HepG2 (cell line): ENCODE results near the gene KATNAL2. TPM values are rescaled to one million over a fixed set of nuclear protein-coding genes. Genes with fewer than 3 reads are reported as not detected.

Experiments used
- ATAC-seq: fragments of 200-7000 bp; cut with Tn5 transposase; 3 replicates; pipeline ENCODE4 v1.9.1; 2020; ENCODE audit warnings: mild to moderate bottlenecking, moderate library complexity
- BruUV-seq: library from RNA; stranded (reverse); fragments of 400-500 nt; replicated peaks from 2 replicates; lab custom pipeline; 2021; lab: Mats Ljungman, UMichigan
- CTCF ChIA-PET: fragments of 300-600 bp; formaldehyde crosslinking; extraction: SDS; loops from one replicate; lab custom pipeline; 2021; ENCODE audit warnings: low total read pairs, inconsistent platforms, low intra/inter-chr PET ratio; lab: Yijun Ruan, JAX
- POLR2A ChIA-PET: fragments of 350-600 bp; sonication (Branson Sonifier 250); formaldehyde crosslinking; loops from one replicate; lab custom pipeline; 2020; ENCODE audit warnings: antibody characterized with exemption, inconsistent platforms; lab: Yijun Ruan, JAX
- DNase-seq: peaks from one replicate; pipeline ENCODE4 v3.0.0-alpha.2; 2015; ENCODE audit warnings: low spot score
- FAIRE-seq: peaks from 3 replicates; lab custom pipeline; 2011; peaks lifted over from hg19 to GRCh38; lab: Jason Lieb, UNC
- H2AFZ ChIP-seq: one replicate; pipeline ENCODE4 v1.6.1; 2011; ENCODE audit warnings: low read length, inconsistent platforms
- H3K27ac ChIP-seq: fragments of 300-600 bp; 3 replicates; pipeline ENCODE4 v1.8.0; 2011; ENCODE audit warnings: mixed run types, mild to moderate bottlenecking, mixed read lengths, low read length, inconsistent platforms; ENCODE audit not compliant: insufficient read depth; ENCODE audit errors: extremely low read length
- H3K27me3 ChIP-seq, 2 experiments: fragments of 200-600 bp in 1 of 2; 2 replicates in 1 of 2; 3 replicates in 1 of 2; pipeline versions ENCODE4 v1.6.0 to v1.8.0; 2011; ENCODE audit warnings: low read length in 2 of 2, mild to moderate bottlenecking in 2 of 2, moderate library complexity in 2 of 2, inconsistent platforms in 1 of 2; ENCODE audit not compliant: insufficient read depth in 2 of 2, control insufficient read depth in 1 of 2
- H3K36me3 ChIP-seq, 2 experiments: fragments of 200-600 bp in 1 of 2; replicated peaks in 1 of 2; 2 replicates in 1 of 2; 3 replicates in 1 of 2; pipeline versions ENCODE4 v1.5.1 to v1.8.0; 2011; ENCODE audit warnings: low read length in 2 of 2, inconsistent platforms in 1 of 2; ENCODE audit not compliant: insufficient read depth in 2 of 2, control insufficient read depth in 1 of 2
- H3K4me1 ChIP-seq: 2 replicates; pipeline ENCODE4 v1.5.1; 2012; ENCODE audit warnings: low read length, inconsistent platforms; ENCODE audit not compliant: insufficient read depth
- H3K4me2 ChIP-seq: 2 replicates; pipeline ENCODE4 v1.6.0; 2011; ENCODE audit warnings: low read depth, low read length, inconsistent platforms
- H3K4me3 ChIP-seq, 3 experiments: fragments of 200-600 bp in 1 of 3; sonication (generic), shearing (Covaris generic) in 1 of 3; replicated peaks in 1 of 3; 2 replicates each; pipeline ENCODE4 v1.5.1; 2011 to 2016; ENCODE audit warnings: low read length in 3 of 3, inconsistent platforms in 2 of 3, low read depth in 2 of 3, mild to moderate bottlenecking in 2 of 3, control low read depth in 1 of 3, mixed read lengths in 1 of 3; ENCODE audit not compliant: insufficient read depth in 1 of 3
- H3K79me2 ChIP-seq: one replicate; pipeline ENCODE4 v1.6.1; 2011; ENCODE audit warnings: low read length, inconsistent platforms; ENCODE audit not compliant: insufficient read depth
- H3K9ac ChIP-seq: 2 replicates; pipeline ENCODE4 v1.6.0; 2011; ENCODE audit warnings: mild to moderate bottlenecking, low read depth, low read length, inconsistent platforms; ENCODE audit not compliant: insufficient read depth
- H3K9me3 ChIP-seq: 2 replicates; pipeline ENCODE4 v1.5.1; 2012; ENCODE audit warnings: mild to moderate bottlenecking, low read length
- H4K20me1 ChIP-seq: 2 replicates; pipeline ENCODE4 v1.6.0; 2011; ENCODE audit warnings: inconsistent platforms, mild to moderate bottlenecking, low read length, moderate library complexity; ENCODE audit not compliant: insufficient read depth
- CEBPB ChIP-seq: IDR thresholded peaks from 2 replicates; pipeline ENCODE4 v1.6.1; 2011; ENCODE audit warnings: low read depth, low read length, improper control_type of control experiment, borderline replicate concordance
- CEBPG ChIP-seq: IDR thresholded peaks from 2 replicates; pipeline ENCODE4 v1.6.1; 2016
- HNRNPK ChIP-seq: fragments of 200-400 bp; formaldehyde crosslinking; IDR thresholded peaks from 2 replicates; pipeline ENCODE4 v1.6.1; 2018; ENCODE audit warnings: low read length, low read depth, moderate library complexity, mild to moderate bottlenecking; ENCODE audit not compliant: poor library complexity, severe bottlenecking
- PHB2 ChIP-seq: fragments of 450-650 bp; IDR thresholded peaks from 2 replicates; pipeline ENCODE4 v1.6.1; 2018; ENCODE audit not compliant: partially characterized antibody
- POLR2G ChIP-seq: fragments of 200-400 bp; formaldehyde crosslinking; IDR thresholded peaks from 2 replicates; pipeline ENCODE4 v1.6.1; 2018; ENCODE audit warnings: mild to moderate bottlenecking, low read depth, low read length, moderate library complexity
- TSC22D2 ChIP-seq: sonication (generic); formaldehyde crosslinking; IDR thresholded peaks from 2 replicates; pipeline ENCODE4 v1.5.1; 2020; ENCODE audit warnings: missing genetic modification reagents, mild to moderate bottlenecking, borderline replicate concordance
- ZKSCAN8 ChIP-seq: IDR thresholded peaks from 2 replicates; pipeline ENCODE4 v1.6.1; 2016; ENCODE audit warnings: borderline replicate concordance, missing genetic modification reagents, missing compliant biosample characterization
- ZNF207 ChIP-seq: fragments of 450-650 bp; IDR thresholded peaks from 2 replicates; pipeline ENCODE4 v1.6.1; 2016; ENCODE audit warnings: antibody characterized with exemption, borderline replicate concordance
- ZNF232 ChIP-seq: sonication (generic); formaldehyde crosslinking; IDR thresholded peaks from 2 replicates; pipeline ENCODE4 v1.4.0; 2020; ENCODE audit warnings: missing genetic modification reagents, borderline replicate concordance
- ZNF33A ChIP-seq: sonication (generic); formaldehyde crosslinking; IDR thresholded peaks from 2 replicates; pipeline ENCODE4 v1.5.1; 2020; ENCODE audit warnings: missing genetic modification reagents, mild to moderate bottlenecking, moderate library complexity, borderline replicate concordance
- ZNF607 ChIP-seq: sonication (generic); formaldehyde crosslinking; IDR thresholded peaks from 2 replicates; pipeline ENCODE4 v1.5.1; 2020; ENCODE audit warnings: missing genetic modification reagents, mild to moderate bottlenecking, borderline replicate concordance
- WGBS: methylation state at CpG from one replicate; pipeline ENCODE4 v1.1.6; 2017; ENCODE audit warnings: low lambda C conversion rate; 5-methylcytosine and 5-hydroxymethylcytosine counted together
- in situ Hi-C: cut with HindIII; loops from 2 replicates; pipeline ENCODE4 v1.10.0; 2017; ENCODE audit warnings: low pct_unique_long_range_greater_than_20kb; ENCODE audit not compliant: extremely low pct_ligation_motif_present
- intact Hi-C: fragments of 100-400 bp; cut with micrococcal nuclease; formaldehyde crosslinking; loops from one replicate; pipeline ENCODE4 v1.10.0; 2022; ENCODE audit not compliant: unreplicated experiment
- polyA plus RNA-seq, 8 experiments: library from polyadenylated mRNA; depleted of rRNA in 3 of 8; stranded (reverse) in 7 of 8; unstranded in 1 of 8; fragments of >200 nt; fragmentation: Illumina TruSeq in 4 of 8; extraction: Trizol in 4 of 8; gene quantifications; 2 replicates each; pipeline versions ENCODE4 v1.2.1 to v1.2.3, GENCODE V29; 2011 to 2016; ENCODE audit warnings: low read depth in 4 of 8, missing spikeins in 1 of 8, mixed read lengths in 1 of 8; ENCODE audit not compliant: insufficient read depth in 1 of 8
- total RNA-seq, 5 experiments: library from RNA; depleted of rRNA; stranded (reverse); fragments of >200 nt; fragmentation: Illumina TruSeq; extraction: Trizol; gene quantifications; 2 replicates each; pipeline ENCODE4 v1.2.3, GENCODE V29; 2016; ENCODE audit warnings: low read depth in 1 of 5
- TF ChIP-seq, protein P1 (sequence below): sonication (generic); formaldehyde crosslinking; IDR thresholded peaks from 2 replicates; pipeline ENCODE4 v1.8.1; 2023; ENCODE audit warnings: missing genetic modification reagents, mild to moderate bottlenecking, borderline replicate concordance
- TF ChIP-seq, protein P2 (sequence below): IDR thresholded peaks from 2 replicates; pipeline ENCODE4 v1.6.1; 2012; ENCODE audit warnings: low read depth, low read length, improper control_type of control experiment
- TF ChIP-seq, protein P3 (sequence below): IDR thresholded peaks from 2 replicates; pipeline ENCODE4 v1.6.1; 2016; ENCODE audit warnings: low read depth
- TF ChIP-seq, protein P4 (sequence below): sonication (generic); formaldehyde crosslinking; IDR thresholded peaks from 2 replicates; pipeline ENCODE4 v1.9.0; 2022; ENCODE audit warnings: missing genetic modification reagents, mild to moderate bottlenecking, borderline replicate concordance

KATNAL2 gene
- total and polyA plus RNA-seq, 2 of the 13 experiments (the other 11 are each of a cell fraction or from before 2014, with no cell fraction given) = not detected

DNA sequence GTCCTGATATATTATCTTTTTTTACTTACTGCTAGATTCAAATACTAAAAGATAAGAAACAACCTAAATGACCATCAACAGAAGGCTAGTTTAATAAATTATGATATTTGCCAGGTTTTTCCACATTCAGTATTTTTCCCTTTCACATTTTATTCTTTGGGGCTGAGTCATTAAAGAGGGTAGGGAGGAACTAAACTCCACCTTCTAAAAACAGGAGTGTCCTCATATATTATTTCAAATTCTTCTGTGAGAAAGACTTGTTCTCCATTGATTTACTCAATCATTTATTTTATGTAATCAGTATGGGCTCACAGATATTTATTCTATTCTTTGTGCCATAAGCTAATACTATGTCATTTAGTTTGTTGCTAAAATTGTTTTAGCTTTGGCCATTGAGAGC lies 223.9 kb downstream of the KATNAL2 start (continued):
- TF ChIP-seq POLR2G (no peak), ZNF33A (no peak), HNRNPK (no peak), ZNF607 (CRISPR knock-in tag) (no peak), TSC22D2 (CRISPR knock-in tag) (no peak), PHB2 (no peak), ZNF232 (no peak)
- TF ChIP-seq, protein P1, sequence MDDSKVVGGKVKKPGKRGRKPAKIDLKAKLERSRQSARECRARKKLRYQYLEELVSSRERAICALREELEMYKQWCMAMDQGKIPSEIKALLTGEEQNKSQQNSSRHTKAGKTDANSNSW (CRISPR knock-in tag) = no peak
- TF ChIP-seq, protein P2, sequence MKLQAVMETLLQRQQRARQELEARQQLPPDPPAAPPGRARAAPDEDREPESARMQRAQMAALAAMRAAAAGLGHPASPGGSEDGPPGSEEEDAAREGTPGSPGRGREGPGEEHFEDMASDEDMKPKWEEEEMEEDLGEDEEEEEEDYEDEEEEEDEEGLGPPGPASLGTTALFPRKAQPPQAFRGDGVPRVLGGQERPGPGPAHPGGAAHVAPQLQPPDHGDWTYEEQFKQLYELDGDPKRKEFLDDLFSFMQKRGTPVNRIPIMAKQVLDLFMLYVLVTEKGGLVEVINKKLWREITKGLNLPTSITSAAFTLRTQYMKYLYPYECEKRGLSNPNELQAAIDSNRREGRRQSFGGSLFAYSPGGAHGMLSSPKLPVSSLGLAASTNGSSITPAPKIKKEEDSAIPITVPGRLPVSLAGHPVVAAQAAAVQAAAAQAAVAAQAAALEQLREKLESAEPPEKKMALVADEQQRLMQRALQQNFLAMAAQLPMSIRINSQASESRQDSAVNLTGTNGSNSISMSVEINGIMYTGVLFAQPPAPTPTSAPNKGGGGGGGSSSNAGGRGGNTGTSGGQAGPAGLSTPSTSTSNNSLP = no peak

DNA sequence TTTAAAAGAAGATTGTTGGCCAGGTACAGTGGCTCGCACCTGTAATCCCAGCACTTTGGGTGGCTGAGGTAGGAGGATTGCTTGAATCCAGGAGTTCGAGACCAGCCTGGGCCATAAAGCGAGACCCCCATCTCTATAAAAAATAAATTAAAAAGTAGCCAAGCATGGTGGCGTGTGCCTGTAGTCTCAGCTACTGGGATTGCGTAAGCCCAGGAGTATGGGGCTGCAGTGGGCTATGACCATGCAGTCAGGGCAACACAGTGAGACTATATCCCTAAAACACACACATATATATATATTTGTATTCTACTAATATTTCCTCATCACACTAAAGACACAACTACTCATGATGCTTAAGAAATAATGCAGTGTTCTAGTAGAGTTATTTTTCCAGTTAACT lies 225.8 kb downstream of the KATNAL2 start:
- H3K4me2 ChIP-seq = no peak overlapping the region
- no peaks in the 10 kb centered on the region for H3K27me3 ChIP-seq
- FAIRE-seq = no peak
- CTCF ChIA-PET = no interaction called here
- in situ Hi-C loops = no loop called here
- H3K79me2 ChIP-seq = peaks cover 53% of the 10 kb centered on the region
- no TSS peak for BruUV-seq
- H3K4me3 ChIP-seq = no peak overlapping the region
- POLR2A ChIA-PET = no interaction called here
- peaks cover 27% of the 10 kb centered on the region for H3K4me1 ChIP-seq
- H3K9ac ChIP-seq = no peak overlapping the region
- TF ChIP-seq CEBPG (CRISPR knock-in tag) (peak; percentile 60), CEBPB (peak; percentile 46; the same call in 1 of the 2 replicates), ZKSCAN8 (CRISPR knock-in tag) (no peak), ZNF207 (no peak)
- TF ChIP-seq, protein P3, sequence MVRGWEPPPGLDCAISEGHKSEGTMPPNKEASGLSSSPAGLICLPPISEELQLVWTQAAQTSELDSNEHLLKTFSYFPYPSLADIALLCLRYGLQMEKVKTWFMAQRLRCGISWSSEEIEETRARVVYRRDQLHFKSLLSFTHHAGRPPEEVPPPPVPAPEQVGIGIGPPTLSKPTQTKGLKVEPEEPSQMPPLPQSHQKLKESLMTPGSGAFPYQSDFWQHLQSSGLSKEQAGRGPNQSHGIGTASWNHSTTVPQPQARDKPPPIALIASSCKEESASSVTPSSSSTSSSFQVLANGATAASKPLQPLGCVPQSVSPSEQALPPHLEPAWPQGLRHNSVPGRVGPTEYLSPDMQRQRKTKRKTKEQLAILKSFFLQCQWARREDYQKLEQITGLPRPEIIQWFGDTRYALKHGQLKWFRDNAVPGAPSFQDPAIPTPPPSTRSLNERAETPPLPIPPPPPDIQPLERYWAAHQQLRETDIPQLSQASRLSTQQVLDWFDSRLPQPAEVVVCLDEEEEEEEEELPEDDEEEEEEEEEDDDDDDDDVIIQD (CRISPR knock-in tag) = no peak
- TF ChIP-seq, protein P4, sequence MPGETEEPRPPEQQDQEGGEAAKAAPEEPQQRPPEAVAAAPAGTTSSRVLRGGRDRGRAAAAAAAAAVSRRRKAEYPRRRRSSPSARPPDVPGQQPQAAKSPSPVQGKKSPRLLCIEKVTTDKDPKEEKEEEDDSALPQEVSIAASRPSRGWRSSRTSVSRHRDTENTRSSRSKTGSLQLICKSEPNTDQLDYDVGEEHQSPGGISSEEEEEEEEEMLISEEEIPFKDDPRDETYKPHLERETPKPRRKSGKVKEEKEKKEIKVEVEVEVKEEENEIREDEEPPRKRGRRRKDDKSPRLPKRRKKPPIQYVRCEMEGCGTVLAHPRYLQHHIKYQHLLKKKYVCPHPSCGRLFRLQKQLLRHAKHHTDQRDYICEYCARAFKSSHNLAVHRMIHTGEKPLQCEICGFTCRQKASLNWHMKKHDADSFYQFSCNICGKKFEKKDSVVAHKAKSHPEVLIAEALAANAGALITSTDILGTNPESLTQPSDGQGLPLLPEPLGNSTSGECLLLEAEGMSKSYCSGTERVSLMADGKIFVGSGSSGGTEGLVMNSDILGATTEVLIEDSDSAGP (CRISPR knock-in tag) = no peak
- TF ChIP-seq, all 625 proteins: peak for 2
- H3K36me3 ChIP-seq = peaks cover 2 to 3% of the 10 kb centered on the region in 2 experiments; a peak in 1 of 5 replicates
- intact Hi-C loops = no loop called here
- H2AFZ ChIP-seq = no peak overlapping the region
- H4K20me1 ChIP-seq = no peaks in the 10 kb centered on the region; the same call in 1 of the 2 replicates
- no peak overlapping the region for H3K27ac ChIP-seq
- H3K9me3 ChIP-seq = no peaks in the 10 kb centered on the region
- DNase-seq (no peak), ATAC-seq (no peak)
- WGBS = 95% methylated on average over 5 of the region's 5 CpGs
